ENCODE data around the gene PACSIN2.
"Not testable (repeated sequence)": the region's sequence is repeated elsewhere in the genome, so short reads cannot be mapped to it uniquely, and the experiment has no call there.

The PACSIN2 gene

GRCh38 chr22:42990131-42990838, 24.7 kb downstream of the PACSIN2 start:
- DNase-seq: no peak

GRCh38 chr22:42986115-42986514, 28.8 kb downstream of the PACSIN2 start:
- no peak for DNase-seq

GRCh38 chr22:42985531-42985905, 29.4 kb downstream of the PACSIN2 start:
- DNase-seq: no peak

GRCh38 chr22:42984814-42985530, 30.0 kb downstream of the PACSIN2 start:
- no peak for DNase-seq

- DNase-seq: no peak
Measured at GRCh38 chr22:42984397-42984796, 30.6 kb downstream of the PACSIN2 start.

- no peak for DNase-seq
Measured at GRCh38 chr22:42983470-42983869, 31.5 kb downstream of the PACSIN2 start.

- no peak for DNase-seq
Measured at GRCh38 chr22:42979606-42980005, 35.3 kb downstream of the PACSIN2 start.

GRCh38 chr22:42978453-42979103, 36.4 kb downstream of the PACSIN2 start:
- DNase-seq: no peak

GRCh38 chr22:42977569-42977968, 37.4 kb downstream of the PACSIN2 start:
- DNase-seq: no peak

GRCh38 chr22:42976217-42976933, 38.6 kb downstream of the PACSIN2 start:
- DNase-seq: no peak

GRCh38 chr22:42974223-42974622, 40.7 kb downstream of the PACSIN2 start:
- DNase-seq: no peak

GRCh38 chr22:42973536-42973881, 41.4 kb downstream of the PACSIN2 start:
- DNase-seq: no peak

- no peak for DNase-seq
Measured at GRCh38 chr22:42972649-42973535, 42.1 kb downstream of the PACSIN2 start.

GRCh38 chr22:42971473-42971860, 43.5 kb downstream of the PACSIN2 start:
- not testable (repeated sequence) for DNase-seq

GRCh38 chr22:42970029-42970428, 44.9 kb downstream of the PACSIN2 start:
- DNase-seq: no peak

- DNase-seq: no peak
Measured at GRCh38 chr22:42969348-42969975, 45.5 kb downstream of the PACSIN2 start.

GRCh38 chr22:42967933-42968332, 47.0 kb downstream of the PACSIN2 start:
- no peak for DNase-seq

GRCh38 chr22:42967005-42967404, 47.9 kb downstream of the PACSIN2 start:
- no peak for DNase-seq

- DNase-seq: no peak
Measured at GRCh38 chr22:42966497-42966896, 48.5 kb downstream of the PACSIN2 start.

- no peak for DNase-seq
Measured at GRCh38 chr22:42964994-42965699, 49.8 kb downstream of the PACSIN2 start.

GRCh38 chr22:42963231-42963595, 51.7 kb downstream of the PACSIN2 start:
- no peak for DNase-seq
